Neutrophil (primary cell): Measurements from ENCODE around the gene CCDC7.

Experiments used
- H3K27ac ChIP-seq: fragments of 200-600 bp; sonication (generic); 2 replicates; pipeline ENCODE4 v1.5.1; 2016; ENCODE audit warnings: mild to moderate bottlenecking, moderate library complexity
- H3K27me3 ChIP-seq: fragments of 200-600 bp; sonication (generic); 2 replicates; pipeline ENCODE4 v1.6.0; 2016; ENCODE audit warnings: mild to moderate bottlenecking
- H3K36me3 ChIP-seq: fragments of 200-600 bp; sonication (generic); 2 replicates; pipeline ENCODE4 v1.5.1; 2017
- H3K4me1 ChIP-seq, 2 experiments: fragments of 200-600 bp in 1 of 2; sonication (generic) in 1 of 2; 1 replicate in 1 of 2; 2 replicates in 1 of 2; pipeline versions ENCODE4 v1.5.1 to v1.6.1; 2013 to 2016; ENCODE audit warnings: low read depth in 1 of 2, low read length in 1 of 2, mild to moderate bottlenecking in 1 of 2, moderate library complexity in 1 of 2; ENCODE audit not compliant: control insufficient read depth in 1 of 2, insufficient read depth in 1 of 2
- H3K4me3 ChIP-seq, 2 experiments: fragments of 200-600 bp in 1 of 2; sonication (generic) in 1 of 2; 1 replicate in 1 of 2; 2 replicates in 1 of 2; pipeline ENCODE4 v1.5.1; 2013 to 2016; ENCODE audit warnings: low read depth in 1 of 2, low read length in 1 of 2, mild to moderate bottlenecking in 1 of 2, moderate library complexity in 1 of 2
- H3K9me3 ChIP-seq: fragments of 200-600 bp; sonication (generic); 2 replicates; pipeline ENCODE4 v1.5.1; 2016
- TF ChIP-seq, protein P1 (sequence below): fragments of 200-600 bp; sonication (generic); IDR thresholded peaks from 2 replicates; pipeline ENCODE4 v1.5.1; 2016; ENCODE audit warnings: antibody characterized with exemption

CCDC7 gene

DNA sequence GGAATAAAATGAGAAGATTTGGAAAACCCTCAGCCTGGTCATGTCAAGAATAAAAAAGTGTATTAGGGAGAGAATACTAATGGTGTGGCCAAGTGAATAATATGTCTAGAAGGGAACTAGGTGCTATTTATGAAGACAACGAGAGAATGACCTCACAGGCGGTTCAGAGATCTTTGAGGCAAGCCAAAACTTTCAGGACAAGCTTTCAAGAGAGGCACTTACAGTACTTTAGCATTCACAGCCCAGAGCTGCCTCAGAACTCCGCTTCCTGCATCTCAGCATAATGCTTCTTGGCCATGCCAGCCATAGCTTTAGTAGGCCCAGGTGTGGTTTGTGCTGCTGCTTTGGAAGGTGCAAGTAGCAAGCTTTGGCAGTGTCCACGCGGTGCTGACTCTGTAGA, 37.2 kb upstream of the CCDC7 start:
- no peaks in the 10 kb centered on the region for H3K27me3 ChIP-seq

DNA sequence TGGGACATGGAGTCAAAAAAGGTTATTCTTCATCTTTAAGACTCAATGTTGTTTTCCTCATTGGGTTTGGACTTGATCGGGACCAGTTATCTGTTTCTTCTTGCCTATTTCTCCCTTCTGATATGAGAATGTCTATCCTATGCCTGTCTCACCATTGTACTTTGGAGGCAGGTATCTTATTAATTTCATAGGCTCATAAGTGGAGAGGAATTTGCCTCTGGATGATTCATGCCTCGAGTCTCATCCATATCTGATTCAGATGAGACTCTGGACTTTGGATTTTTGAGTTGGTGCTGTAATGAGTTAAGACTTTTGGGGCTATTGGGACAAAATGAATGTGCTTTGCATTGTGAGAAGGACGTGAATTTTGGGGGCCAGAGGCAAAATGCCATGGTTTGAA, 36.2 kb upstream of the CCDC7 start:
- Histone ChIP-seq H3K27me3 (no peaks in the 10 kb centered on the region), H3K27ac (no peak overlapping the region), H3K4me3 (no peak overlapping the region), H3K4me1 (no peaks in the 10 kb centered on the region), H3K36me3 (no peaks in the 10 kb centered on the region), H3K9me3 (no peaks in the 10 kb centered on the region)
- TF ChIP-seq, protein P1, sequence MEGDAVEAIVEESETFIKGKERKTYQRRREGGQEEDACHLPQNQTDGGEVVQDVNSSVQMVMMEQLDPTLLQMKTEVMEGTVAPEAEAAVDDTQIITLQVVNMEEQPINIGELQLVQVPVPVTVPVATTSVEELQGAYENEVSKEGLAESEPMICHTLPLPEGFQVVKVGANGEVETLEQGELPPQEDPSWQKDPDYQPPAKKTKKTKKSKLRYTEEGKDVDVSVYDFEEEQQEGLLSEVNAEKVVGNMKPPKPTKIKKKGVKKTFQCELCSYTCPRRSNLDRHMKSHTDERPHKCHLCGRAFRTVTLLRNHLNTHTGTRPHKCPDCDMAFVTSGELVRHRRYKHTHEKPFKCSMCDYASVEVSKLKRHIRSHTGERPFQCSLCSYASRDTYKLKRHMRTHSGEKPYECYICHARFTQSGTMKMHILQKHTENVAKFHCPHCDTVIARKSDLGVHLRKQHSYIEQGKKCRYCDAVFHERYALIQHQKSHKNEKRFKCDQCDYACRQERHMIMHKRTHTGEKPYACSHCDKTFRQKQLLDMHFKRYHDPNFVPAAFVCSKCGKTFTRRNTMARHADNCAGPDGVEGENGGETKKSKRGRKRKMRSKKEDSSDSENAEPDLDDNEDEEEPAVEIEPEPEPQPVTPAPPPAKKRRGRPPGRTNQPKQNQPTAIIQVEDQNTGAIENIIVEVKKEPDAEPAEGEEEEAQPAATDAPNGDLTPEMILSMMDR = no peak

More for the DNA sequence above, 37.2 kb upstream of the CCDC7 start:
- TF ChIP-seq, protein P1 = no peak
- Histone ChIP-seq H3K27ac (no peak overlapping the region), H3K4me1 (no peaks in the 10 kb centered on the region), H3K9me3 (no peaks in the 10 kb centered on the region), H3K4me3 (no peak overlapping the region), H3K36me3 (no peaks in the 10 kb centered on the region)

DNA sequence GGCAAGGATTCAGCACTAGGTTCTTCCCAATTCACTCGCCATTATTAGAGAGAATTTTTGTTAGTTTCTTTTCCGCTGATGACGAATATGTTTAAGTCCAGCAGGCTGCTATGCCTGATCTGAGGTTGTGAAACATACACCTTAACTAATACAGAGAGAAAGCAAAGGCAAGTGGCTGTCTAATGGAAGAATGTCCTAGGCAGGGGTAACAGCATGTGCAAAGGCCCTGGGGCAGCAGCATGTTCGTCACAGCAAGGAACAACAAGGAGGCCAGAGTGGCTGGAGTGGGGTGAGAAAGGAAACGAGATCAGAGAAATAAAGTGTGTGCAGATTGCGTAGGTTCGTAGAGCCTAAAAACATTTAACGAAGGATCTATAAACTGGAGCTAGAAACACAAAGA, 35.4 kb upstream of the CCDC7 start:
- TF ChIP-seq, protein P1 = no peak
- Histone ChIP-seq H3K27ac (no peak overlapping the region), H3K4me1 (no peaks in the 10 kb centered on the region), H3K36me3 (no peaks in the 10 kb centered on the region), H3K27me3 (no peaks in the 10 kb centered on the region), H3K9me3 (no peaks in the 10 kb centered on the region), H3K4me3 (no peak overlapping the region)

DNA sequence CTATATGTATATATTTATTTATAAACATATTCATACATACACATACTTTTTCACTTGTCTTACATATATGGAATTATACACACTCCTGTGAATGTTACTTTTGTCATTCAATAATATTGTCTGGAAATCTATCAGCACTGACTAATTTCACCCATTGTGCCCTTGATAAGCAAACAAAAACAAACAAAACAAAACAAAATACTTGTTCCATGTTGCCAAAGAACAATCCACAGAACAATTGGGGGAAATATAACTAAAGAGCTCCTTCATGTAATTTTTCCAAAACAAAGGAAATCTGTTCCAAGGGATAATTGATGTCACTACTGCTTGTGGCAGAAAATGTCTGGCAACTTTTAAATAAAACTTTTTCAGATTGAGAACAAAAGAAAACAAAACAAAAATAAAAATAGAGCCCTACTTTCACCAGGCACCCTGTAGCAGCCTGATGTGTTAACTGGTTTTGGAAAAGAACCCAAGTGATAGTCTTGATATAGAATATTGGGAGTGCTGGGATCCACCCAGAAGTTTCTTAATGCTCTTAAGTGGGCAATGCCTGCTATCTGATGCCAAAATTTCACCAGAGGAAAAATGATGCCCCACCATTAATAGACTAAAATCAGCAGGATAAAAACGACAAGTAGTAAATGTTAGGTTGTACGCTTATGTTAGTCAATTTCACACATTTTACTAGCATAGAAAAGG, 34.0 kb upstream of the CCDC7 start:
- no peak overlapping the region for H3K4me3 ChIP-seq
- TF ChIP-seq, protein P1 = no peak
- no peaks in the 10 kb centered on the region for H3K36me3 ChIP-seq
- no peaks in the 10 kb centered on the region for H3K27me3 ChIP-seq
- H3K9me3 ChIP-seq = no peaks in the 10 kb centered on the region
- H3K4me1 ChIP-seq = no peaks in the 10 kb centered on the region
- no peak overlapping the region for H3K27ac ChIP-seq

DNA sequence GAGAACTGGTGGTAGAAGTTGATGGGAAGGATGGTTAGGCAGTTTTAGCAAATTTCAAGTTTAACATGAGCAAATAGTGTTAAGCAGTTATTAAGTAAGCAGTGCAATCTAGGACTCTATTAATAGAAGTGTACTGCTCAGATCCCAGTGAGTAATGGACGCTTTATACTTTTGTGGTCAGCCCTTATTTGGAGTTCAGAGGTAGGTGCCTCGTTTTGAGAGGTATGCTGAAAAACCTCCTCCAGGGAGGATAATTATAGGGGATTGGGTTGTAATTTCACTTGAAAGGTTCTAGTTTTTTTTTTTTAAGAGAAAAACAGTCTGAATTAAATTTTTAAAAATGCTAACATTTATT, 33.5 kb upstream of the CCDC7 start:
- no peaks in the 10 kb centered on the region for H3K9me3 ChIP-seq
- TF ChIP-seq, protein P1 = no peak
- H3K27ac ChIP-seq = no peak overlapping the region
- no peaks in the 10 kb centered on the region for H3K36me3 ChIP-seq
- no peaks in the 10 kb centered on the region for H3K4me1 ChIP-seq
- no peak overlapping the region for H3K4me3 ChIP-seq
- no peaks in the 10 kb centered on the region for H3K27me3 ChIP-seq
